Measurements from ENCODE around the gene ZAP70. TPM values are rescaled to one million over a fixed set of nuclear protein-coding genes. Genes with fewer than 3 reads are reported as not detected.
"Not testable (repeated sequence)": the region's sequence is repeated elsewhere in the genome, so short reads cannot be mapped to it uniquely, and the experiment has no call there.

Gene ZAP70
- total RNA-seq, 3 donors from 2014 or later: 156 to 194 (median 186) TPM

DNA sequence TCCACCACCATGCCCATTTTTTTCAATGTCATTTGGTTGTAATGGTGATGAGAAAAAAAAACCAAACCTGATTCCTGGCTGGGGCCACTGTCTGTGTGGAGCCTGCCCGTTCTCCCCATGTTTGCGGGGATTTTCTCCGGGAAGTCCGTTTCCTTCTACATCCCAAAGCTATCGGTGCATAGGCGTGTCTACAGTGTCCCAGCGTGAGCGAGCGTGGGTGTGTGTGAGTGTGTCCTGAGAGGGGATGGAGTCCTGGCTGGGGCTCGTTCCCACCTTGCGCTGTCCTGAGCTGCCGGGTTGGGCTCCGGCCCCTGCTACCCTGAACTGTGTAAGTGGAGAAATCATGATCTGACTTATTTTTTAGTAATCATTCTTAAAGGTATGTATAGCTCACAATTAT, 7.3 kb upstream of the ZAP70 start:
- no peaks in the 10 kb centered on the region for H3K27me3 Mint-ChIP-seq (ENCODE audit: low read depth)
- ATAC-seq: no peak

DNA sequence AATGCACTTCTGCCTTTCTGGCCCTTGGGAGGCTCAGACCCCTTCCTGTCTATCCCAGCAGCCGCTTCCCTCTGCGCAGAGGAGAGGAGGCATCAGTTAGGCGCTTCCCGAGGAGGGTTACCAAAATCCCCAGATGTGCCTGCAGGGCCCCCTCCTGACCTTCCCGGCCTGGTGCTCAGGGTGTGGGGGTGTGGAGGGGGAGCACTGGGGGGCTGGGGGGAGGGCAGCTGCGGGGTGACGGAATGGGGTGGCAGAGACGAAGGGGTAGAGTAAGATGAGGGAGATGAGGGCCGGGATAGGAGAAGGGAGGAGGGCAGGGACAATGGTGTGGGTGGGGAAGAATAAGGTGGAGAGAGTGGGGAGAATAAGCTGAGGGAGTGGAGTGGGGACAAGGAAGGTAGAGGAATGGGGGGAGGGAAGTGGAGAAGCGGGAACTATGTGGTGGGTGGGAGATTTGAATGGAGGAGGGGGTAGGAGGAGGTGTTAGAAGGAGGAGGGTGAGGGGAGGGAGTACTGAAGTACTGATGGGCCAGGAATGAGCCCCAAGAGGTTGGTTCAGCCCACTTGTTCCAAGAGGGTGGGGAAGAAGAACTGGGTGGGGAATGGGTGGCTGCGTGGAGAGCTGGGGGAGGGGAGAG, 6.5 kb upstream of the ZAP70 start:
- Mint-ChIP-seq H3K27me3 (ENCODE audit: low read depth) (no peaks in the 10 kb centered on the region), H3K9me3 (no peaks in the 10 kb centered on the region), H3K4me1 (ENCODE audit: low read depth) (peaks cover 21% of the 10 kb centered on the region), H3K36me3 (ENCODE audit: insufficient read depth) (no peaks in the 10 kb centered on the region), H3K4me3 (no peak overlapping the region)
- ATAC-seq (no peak), DNase-seq (no peak)

More for the DNA sequence above, 7.3 kb upstream of the ZAP70 start:
- H3K9me3 Mint-ChIP-seq: no peaks in the 10 kb centered on the region
- H3K36me3 Mint-ChIP-seq (ENCODE audit: insufficient read depth): no peaks in the 10 kb centered on the region
- no peak overlapping the region for H3K4me3 Mint-ChIP-seq
- peaks cover 14% of the 10 kb centered on the region for H3K4me1 Mint-ChIP-seq (ENCODE audit: low read depth)
- DNase-seq: no peak

DNA sequence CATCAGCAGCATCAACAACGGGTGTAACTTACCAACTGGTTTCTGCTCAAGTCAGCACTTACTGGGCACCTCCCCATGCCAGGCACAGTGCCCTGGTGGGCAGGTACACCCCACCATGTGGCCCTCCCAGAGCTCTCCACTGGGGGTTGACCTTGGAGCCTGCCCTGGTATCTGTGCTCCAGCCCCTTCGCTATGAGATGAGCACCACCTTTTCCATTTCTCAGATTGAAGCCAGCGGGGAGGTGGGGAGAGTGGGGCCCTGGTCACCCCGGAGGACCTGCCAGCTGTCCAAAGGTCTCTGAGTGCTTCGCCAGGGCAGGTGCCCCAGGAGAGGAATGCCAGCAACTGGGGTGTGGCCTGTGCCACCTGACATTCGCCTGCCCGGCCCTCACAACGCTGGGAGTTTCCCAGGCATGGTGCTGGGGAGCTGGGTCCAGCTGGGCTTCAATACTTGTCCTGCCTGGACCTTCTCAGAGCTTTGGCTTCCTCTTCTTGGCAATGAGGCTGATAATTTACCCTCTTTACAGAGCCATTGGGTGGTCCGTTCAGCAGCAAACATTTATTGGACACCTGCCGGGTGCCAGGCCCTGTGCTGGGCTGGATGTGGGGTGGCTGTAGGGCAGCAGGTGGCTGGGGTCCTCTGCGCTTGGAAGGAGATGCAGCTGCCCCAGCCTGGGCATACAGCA, 5.9 kb upstream of the ZAP70 start:
- Mint-ChIP-seq H3K27me3 (ENCODE audit: low read depth) (no peaks in the 10 kb centered on the region), H3K36me3 (ENCODE audit: insufficient read depth) (no peaks in the 10 kb centered on the region), H3K4me1 (ENCODE audit: low read depth) (peaks cover 27% of the 10 kb centered on the region), H3K4me3 (no peak overlapping the region), H3K9me3 (no peaks in the 10 kb centered on the region)
- no peak for DNase-seq
- no peak for ATAC-seq

DNA sequence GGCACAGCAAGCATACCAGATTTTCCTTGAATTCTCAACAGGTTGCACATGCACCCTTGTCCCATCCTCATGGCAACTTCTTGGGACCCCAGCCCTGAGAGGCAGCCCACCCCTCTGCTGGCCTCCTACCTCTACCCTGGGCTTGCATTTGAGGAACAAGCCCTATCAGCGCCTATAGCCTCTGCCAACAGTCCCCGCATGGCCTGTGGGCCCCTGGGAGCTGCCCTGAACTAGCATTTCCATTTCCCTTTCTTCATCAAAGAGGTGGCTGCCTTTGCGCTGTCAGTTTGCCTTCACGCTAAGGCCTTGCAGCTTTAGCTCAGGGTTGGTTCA, 5.4 kb upstream of the ZAP70 start:
- ATAC-seq (no peak), DNase-seq (no peak)
- Mint-ChIP-seq H3K4me1 (ENCODE audit: low read depth) (peaks cover 33% of the 10 kb centered on the region), H3K36me3 (ENCODE audit: insufficient read depth) (no peaks in the 10 kb centered on the region), H3K27me3 (ENCODE audit: low read depth) (no peaks in the 10 kb centered on the region), H3K4me3 (no peak overlapping the region), H3K9me3 (no peaks in the 10 kb centered on the region)

DNA sequence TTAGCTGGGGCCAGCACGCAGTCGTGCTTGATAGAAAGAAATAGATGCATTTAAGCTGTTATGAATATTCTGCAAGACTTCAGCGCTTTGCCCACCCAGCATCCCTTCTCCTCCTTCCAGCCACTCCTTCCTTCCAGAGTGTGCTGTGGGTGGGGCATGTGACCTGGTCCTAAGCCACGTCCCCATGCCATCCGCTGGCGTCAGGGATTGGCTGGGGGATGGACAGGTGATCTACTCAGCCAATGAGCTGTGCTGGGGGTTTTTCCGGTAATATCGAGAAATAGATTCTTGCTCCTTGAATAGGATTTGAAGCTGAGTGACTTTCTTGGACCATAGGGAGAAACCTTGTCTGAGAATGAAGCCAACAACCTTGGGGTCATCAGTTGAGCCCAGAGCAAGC, 4.8 kb upstream of the ZAP70 start:
- no peaks in the 10 kb centered on the region for H3K9me3 Mint-ChIP-seq
- no peaks in the 10 kb centered on the region for H3K36me3 Mint-ChIP-seq (ENCODE audit: insufficient read depth)
- H3K4me1 Mint-ChIP-seq (ENCODE audit: low read depth): peaks cover 39% of the 10 kb centered on the region
- DNase-seq (no peak), ATAC-seq (no peak)
- H3K4me3 Mint-ChIP-seq: no peak overlapping the region
- H3K27me3 Mint-ChIP-seq (ENCODE audit: low read depth): no peaks in the 10 kb centered on the region

DNA sequence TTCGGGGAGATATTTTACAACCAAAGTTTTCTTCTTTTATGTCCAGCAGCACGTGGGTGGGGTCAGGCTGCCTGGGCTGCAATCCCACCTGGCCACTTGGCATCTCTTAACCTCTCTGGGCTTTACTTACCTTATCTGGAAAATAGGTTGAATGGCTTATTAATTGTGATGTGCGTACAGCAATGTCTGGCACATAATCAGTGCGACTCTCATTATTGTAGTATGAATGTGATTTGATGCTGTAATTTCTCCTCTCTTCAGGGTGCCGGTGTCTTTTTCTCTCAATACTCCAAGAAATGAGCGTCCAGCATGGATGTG, 2.0 kb upstream of the ZAP70 start:
- H3K9me3 Mint-ChIP-seq: no peaks in the 10 kb centered on the region
- peaks cover 9% of the 10 kb centered on the region for H3K36me3 Mint-ChIP-seq (ENCODE audit: insufficient read depth)
- ATAC-seq (no peak), DNase-seq (no peak)
- peaks cover 62% of the 10 kb centered on the region for H3K4me1 Mint-ChIP-seq (ENCODE audit: low read depth)
- no peaks in the 10 kb centered on the region for H3K27me3 Mint-ChIP-seq (ENCODE audit: low read depth)
- H3K4me3 Mint-ChIP-seq: peak overlapping the region; percentile 98

DNA sequence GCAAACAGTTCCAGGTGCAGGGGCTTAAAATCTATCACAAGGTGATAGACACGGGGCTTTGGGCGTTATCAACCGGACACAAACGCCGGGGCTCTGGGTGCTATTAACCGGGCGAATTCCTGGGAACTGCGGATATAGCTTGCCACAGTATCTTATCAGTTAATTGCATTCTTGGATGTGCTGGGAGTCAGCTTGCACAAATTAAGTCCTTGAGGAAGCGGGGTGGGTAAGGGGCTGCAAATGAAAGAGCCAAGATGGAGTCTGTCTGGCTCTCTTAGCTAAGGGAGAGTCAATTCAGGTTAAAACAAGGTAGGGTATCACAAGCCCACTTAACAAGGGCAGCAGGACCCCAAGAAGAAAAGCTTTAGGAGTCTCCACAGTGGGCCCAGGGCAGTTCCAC, 1.2 kb upstream of the ZAP70 start:
- not testable (repeated sequence) for H3K27me3 Mint-ChIP-seq (ENCODE audit: low read depth); H3K9me3 Mint-ChIP-seq; DNase-seq; ATAC-seq
- H3K4me1 Mint-ChIP-seq (ENCODE audit: low read depth): peaks cover 69% of the 10 kb centered on the region
- H3K36me3 Mint-ChIP-seq (ENCODE audit: insufficient read depth): peaks cover 10% of the 10 kb centered on the region
- peak overlapping the region; percentile 98 for H3K4me3 Mint-ChIP-seq

DNA sequence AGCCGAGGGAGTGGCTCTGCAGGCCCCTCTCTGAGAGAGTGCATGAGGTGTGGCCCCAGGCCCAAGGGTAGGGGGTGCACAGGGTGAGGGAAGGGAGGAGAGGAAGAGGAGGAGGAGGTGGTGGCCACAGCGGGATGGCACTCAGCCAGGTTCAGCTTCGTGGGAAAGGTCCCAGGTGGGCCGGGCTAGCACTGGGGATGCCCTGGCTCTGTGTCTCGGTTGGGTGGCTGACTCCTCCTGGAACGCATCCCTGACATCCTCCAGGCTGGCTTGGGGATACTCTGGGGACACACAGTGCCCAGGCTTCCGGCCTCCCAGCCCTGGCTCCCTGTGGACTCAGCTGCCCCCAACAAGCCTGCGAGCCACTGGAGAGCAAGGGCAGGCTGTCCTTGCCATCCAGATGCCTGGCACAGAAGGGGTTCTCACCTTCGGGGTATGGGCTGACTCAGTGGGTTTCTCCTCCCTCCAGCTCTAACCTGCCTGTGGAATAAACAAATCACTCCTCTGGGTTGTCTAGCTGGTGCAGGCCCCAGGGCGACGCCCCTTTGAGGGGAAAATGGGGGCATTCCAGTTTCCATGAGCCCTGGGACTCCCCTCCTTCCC, 582 bp upstream of the ZAP70 start:
- Mint-ChIP-seq H3K27me3 (ENCODE audit: low read depth) (no peaks in the 10 kb centered on the region), H3K36me3 (ENCODE audit: insufficient read depth) (peaks cover 10% of the 10 kb centered on the region), H3K4me1 (ENCODE audit: low read depth) (peaks cover 75% of the 10 kb centered on the region), H3K9me3 (no peaks in the 10 kb centered on the region), H3K4me3 (peak overlapping the region; percentile 98)
- ATAC-seq (peak; percentile 32 to 39), DNase-seq (peak; percentile 59)

DNA sequence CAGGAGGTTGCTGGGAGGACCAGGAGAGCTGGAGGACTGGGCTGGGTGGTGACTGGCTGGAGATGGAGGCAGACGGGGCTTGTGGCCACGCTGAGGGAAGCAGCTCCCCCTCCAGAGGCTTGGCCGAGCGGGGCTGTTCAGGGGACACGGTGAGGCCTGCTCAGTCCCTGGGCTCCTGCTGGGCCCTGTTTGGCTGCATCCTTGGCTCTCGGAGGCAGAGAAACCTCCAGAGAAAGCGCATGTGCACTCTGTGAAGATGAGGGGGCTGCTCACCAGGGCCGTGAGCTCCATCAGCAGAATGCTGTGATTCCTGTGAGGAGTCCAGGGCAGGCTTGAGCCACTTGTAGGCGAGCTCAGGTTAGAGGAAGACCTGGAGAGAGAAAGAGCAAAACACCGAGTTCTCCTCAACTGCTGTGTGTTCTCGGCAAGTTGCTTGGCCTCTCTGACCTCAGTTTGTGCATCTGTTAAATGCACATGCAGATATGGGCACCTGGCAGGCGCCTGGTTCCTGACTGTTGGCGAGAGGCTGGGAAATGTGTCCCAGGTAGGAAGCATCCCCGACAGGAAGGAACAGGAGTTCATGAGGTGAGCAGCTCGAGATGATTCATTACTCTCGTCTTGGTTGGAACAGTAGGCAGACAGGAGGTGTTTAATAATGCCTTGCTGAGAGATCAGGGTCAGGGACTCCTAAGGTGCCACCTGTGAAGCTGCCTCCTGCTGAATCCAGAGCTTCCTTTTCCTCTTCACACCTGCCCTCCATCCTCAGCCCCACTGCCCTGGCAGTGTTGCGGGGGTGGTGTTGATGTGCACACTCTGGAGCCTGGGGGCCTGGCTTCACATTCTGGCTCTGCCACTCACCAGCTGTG, 941 bp downstream of the ZAP70 start:
- H3K4me3 Mint-ChIP-seq: peak overlapping the region; percentile 98
- DNase-seq (no peak), ATAC-seq (peak; percentile 17 to 21)
- H3K9me3 Mint-ChIP-seq: no peaks in the 10 kb centered on the region
- peaks cover 16% of the 10 kb centered on the region for H3K36me3 Mint-ChIP-seq (ENCODE audit: insufficient read depth)
- peaks cover 90% of the 10 kb centered on the region for H3K4me1 Mint-ChIP-seq (ENCODE audit: low read depth)
- H3K27me3 Mint-ChIP-seq (ENCODE audit: low read depth): no peaks in the 10 kb centered on the region

DNA sequence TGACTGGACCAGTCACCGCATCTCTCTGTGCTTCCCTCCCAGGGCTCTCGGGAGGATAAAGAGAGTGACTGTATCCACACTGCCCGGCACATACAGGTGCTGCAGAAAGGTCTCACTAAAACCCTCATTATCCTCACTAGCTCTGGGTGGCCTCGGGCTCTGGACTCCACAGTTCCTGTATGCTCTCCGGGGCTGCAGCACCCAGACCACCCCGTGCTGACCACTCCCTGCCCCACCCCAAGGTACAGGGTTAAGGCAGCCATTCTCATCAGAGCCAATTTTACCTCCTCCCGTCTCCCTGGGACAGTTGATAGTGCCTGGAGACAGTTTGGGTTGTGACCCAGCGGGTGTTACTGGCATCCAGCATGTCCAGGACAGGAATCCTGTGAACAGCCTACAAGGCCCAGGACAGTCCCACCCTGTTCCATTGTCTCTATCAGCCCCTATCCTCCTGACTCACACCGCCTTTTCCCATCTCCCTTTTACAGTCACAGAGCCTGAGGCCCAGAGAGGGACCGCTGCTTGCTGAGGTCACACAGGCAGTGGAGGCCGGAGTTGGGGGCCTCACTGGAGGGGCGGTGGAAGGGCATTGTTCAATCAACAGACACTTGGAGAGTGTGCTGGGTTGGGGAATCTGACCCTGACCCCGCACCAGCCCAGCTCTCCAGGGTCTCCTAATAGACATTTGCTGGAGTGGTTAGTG, 1.7 kb downstream of the ZAP70 start:
- no peak for ATAC-seq
- Mint-ChIP-seq H3K27me3 (ENCODE audit: low read depth) (no peaks in the 10 kb centered on the region), H3K4me3 (peak overlapping the region; percentile 98), H3K4me1 (ENCODE audit: low read depth) (peaks cover 94% of the 10 kb centered on the region), H3K36me3 (ENCODE audit: insufficient read depth) (peaks cover 21% of the 10 kb centered on the region), H3K9me3 (no peaks in the 10 kb centered on the region)
- DNase-seq: no peak

DNA sequence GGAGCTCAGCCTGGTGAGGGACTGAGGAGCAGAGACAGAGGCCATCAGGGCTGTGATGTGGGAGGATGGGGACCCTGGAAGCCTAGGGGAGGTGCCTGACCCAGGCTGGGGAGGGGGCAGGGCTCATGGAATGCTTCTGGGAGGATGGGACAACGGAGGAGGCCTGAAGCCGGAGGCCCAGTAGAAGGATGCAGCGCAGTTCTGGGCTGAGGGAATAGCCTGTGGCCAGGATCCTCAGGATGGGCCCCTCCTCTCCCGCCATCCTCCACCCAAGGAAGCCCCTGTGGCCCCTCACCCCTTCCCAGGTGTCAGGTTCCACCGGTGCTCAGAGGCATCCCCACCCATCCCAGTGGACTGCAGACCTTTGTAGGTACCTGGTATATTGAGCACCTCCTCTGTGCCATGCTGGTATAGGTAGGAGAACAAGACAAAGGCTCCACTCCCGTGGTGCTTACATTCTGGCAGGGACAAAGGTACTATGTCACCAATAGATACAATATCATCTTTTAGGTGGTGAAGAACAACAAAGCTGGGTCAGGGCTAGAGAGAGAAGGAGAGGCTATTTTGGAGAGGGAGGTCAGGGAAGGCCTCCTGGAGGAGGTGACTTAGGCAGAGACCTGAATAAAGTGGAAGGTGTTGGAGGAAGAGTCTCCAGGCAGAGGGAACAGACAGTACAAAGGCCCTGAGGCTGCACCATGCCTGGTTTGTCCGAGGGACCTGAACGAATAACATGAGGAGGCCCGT, 2.7 kb downstream of the ZAP70 start:
- Mint-ChIP-seq H3K27me3 (ENCODE audit: low read depth) (no peaks in the 10 kb centered on the region), H3K9me3 (no peaks in the 10 kb centered on the region), H3K4me1 (ENCODE audit: low read depth) (peaks cover 93% of the 10 kb centered on the region), H3K4me3 (peak overlapping the region; percentile 98), H3K36me3 (ENCODE audit: insufficient read depth) (peaks cover 29% of the 10 kb centered on the region)
- ATAC-seq (no peak), DNase-seq (no peak)

DNA sequence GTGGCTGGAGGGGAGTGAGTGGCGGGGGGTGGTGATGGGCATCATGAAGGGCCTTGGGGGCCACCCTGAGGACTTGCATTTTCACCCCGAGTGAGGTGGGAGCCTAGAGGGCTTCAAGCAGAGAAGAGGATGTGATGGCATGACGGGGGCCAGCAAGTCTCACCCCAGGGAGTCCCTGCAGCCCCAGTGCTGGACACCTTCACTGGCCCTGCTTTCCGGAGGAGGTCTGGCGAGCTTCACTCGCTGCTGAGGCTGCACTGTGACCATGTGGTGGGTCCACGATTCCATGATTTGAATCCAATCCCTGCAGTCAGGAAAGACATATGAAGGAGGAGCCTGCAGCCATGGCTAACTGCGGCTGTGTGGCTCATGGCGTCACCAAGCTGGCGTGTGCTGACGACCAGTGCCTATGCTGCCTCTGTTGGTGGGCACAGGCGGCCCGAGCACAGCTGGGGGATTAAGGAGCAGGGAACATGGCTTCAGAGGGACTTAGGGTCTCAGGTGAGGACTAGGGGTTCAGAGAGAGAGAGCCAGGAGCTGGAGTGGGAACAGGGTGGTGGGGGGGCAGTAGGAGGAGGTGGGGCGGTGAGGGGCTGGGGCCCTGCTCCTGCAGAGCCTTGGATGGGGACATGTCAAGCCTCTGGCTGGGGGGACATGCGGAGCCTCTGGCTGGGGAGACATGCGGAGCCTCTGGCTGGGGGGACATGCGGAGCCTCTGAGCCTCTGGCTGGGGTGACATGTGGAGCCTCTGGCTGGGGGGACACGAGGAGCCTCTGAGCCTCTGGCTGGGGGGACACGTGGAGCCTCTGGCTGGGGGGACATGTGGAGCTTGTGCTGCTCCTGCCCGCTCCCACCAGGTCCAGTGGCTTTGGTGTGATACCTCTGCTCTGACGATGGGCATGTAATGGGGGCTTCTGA, 3.6 kb downstream of the ZAP70 start:
- DNase-seq (no peak), ATAC-seq (no peak)
- peaks cover 29% of the 10 kb centered on the region for H3K36me3 Mint-ChIP-seq (ENCODE audit: insufficient read depth)
- peaks cover 87% of the 10 kb centered on the region for H3K4me1 Mint-ChIP-seq (ENCODE audit: low read depth)
- no peaks in the 10 kb centered on the region for H3K27me3 Mint-ChIP-seq (ENCODE audit: low read depth)
- no peaks in the 10 kb centered on the region for H3K9me3 Mint-ChIP-seq
- H3K4me3 Mint-ChIP-seq: peak overlapping the region; percentile 98

DNA sequence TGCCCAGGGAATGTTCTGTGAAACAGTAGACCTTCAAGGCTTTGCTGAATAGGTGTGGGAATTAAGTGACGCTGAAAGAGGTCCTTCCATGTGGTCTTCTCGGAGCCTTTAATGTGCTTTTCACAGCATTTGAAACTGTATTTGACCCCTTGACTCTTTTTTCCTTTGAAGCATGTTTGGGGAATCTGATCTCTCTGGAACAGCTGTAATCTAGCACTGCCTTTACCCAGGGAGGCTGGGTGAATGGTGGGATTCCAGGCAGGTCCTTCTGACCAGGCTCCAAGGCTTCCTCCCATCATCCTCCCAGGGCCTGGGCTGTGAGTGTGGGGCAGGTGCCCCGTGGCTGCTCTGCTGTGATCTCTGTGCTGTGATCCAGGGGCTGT, 4.2 kb downstream of the ZAP70 start:
- Mint-ChIP-seq H3K9me3 (no peaks in the 10 kb centered on the region), H3K27me3 (ENCODE audit: low read depth) (no peaks in the 10 kb centered on the region), H3K36me3 (ENCODE audit: insufficient read depth) (peaks cover 31% of the 10 kb centered on the region), H3K4me3 (peak overlapping the region; percentile 98), H3K4me1 (ENCODE audit: low read depth) (peaks cover 87% of the 10 kb centered on the region)
- no peak for ATAC-seq
- no peak for DNase-seq

Measured in activated T-cell treated with anti-CD3 and anti-CD28 coated beads, Interleukin-2, amount 50 U/mL, for 4 hours (primary cell).